Lung microvascular endothelial cell (primary cell): ENCODE results near the gene LST1. TPM values are rescaled to one million over a fixed set of nuclear protein-coding genes. Genes with fewer than 3 reads are reported as not detected.
A peak's percentile ranks its signal among the peaks of the same experiment; 100 is the strongest.

ENCODE experiments used
- DNase-seq, 2 donors: peaks; one replicate each; pipeline versions ENCODE4 v3.0.0 to v3.0.0-alpha.2; 2010; ENCODE audit warnings: low read depth in 2 of 2
- total RNA-seq: library from RNA; depleted of rRNA; stranded (reverse); fragments of >200 nt; gene quantifications from 2 replicates; pipeline ENCODE4 v1.2.1, GENCODE V29; 2014

Gene LST1
- not detected in 2 replicates for total RNA-seq

DNA sequence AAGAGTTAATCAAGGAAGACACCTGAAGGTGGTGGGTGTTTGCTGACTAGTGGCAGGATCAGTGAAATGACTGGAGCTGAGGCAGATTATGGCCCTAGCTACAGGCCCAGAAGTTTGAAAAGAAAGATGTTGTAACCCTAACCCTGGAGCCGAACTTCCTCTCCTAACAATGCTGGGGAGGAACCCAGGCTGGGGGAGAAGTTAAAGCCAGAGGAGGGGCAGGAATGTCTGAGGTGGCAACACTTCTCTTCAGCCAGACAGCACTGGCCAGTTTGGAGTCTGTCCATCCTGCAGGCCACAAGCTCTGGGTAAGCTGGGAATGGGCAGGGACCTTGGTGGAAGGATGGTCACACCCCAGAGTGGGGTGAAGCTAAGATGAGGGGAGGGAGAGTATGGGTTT is at the start of gene LST1:
Gene LST1, plus strand, starts transcription at position 270 of the 400 bp plus-strand sequence. CDS start 1,023 bp downstream, outside the sequence.
- DNase-seq: no peak

DNA sequence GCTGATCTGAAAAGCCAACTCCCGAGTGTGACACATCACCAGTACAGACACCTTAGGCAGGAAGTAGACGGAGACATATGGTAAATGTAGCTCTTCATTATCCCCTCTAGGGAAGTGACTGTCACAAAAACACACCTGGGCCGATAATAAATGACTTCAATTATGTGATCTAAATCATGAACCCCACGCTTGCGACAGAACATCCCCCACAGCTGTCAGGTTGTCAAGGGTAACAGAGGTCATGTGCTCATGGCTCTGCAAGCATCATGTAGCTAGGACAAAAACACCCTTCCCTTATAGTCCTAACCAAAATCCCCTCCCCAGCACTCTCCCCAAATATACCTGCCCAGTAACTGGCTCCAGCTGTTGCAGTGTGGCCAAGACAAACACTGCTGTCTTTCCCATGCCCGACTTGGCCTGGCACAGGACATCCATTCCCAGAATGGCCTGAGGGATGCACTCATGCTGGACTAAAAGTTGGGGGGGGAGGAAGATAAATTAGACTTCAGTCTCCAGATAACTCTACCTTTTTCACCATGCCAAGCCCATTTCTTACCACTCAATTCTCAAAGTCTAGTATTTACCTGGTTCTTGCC is 47.2 kb upstream of the LST1 start:
- no peak for DNase-seq

DNA sequence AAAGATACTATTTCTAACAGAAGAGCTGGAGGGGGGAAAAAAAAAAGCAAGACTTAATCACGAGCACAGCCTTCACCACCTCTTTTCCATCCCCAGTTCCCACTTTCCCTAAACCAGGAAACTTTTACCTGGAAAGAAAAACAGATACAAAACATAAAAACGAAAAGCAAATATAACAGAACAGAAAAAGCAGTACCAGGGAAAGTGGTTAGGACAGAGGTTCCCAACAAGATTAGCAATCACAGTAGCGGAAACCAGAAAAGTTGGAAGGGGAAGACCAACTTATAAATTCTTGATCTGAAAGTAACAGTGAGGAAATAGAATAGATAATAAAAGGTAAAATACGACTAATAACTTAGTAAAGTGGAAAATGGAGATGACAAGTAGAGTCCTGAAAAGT is 45.4 kb upstream of the LST1 start:
- no peak for DNase-seq

DNA sequence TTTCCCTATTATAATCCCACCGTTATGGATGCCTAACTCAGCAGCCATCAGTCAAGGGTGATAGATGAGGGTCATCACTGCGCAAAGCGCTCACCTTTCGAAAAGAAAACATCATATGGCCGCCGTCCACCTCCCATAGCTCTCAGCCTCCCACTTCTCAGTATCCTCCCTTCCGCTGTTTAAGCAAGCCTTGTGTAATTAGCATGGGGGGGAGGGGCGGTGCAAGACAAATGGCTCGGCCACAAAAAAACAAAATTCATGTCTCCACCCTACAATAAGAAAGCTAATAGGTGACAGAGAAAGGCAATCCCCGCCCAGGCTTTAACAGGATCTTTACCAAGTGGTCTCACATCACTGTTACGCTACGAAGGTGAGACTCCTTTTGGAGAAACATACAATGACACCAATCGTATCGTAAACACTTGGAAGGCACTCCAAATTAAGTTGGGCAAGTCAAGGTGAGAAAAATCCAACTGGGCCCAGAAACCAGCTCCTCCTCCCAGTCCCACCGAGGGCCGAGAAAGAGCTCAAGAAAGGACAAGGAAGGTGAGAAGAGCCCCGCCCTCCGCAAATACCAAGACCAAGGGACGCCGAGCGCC is 44.9 kb upstream of the LST1 start:
- DNase-seq: peak; percentile 45 to 73

DNA sequence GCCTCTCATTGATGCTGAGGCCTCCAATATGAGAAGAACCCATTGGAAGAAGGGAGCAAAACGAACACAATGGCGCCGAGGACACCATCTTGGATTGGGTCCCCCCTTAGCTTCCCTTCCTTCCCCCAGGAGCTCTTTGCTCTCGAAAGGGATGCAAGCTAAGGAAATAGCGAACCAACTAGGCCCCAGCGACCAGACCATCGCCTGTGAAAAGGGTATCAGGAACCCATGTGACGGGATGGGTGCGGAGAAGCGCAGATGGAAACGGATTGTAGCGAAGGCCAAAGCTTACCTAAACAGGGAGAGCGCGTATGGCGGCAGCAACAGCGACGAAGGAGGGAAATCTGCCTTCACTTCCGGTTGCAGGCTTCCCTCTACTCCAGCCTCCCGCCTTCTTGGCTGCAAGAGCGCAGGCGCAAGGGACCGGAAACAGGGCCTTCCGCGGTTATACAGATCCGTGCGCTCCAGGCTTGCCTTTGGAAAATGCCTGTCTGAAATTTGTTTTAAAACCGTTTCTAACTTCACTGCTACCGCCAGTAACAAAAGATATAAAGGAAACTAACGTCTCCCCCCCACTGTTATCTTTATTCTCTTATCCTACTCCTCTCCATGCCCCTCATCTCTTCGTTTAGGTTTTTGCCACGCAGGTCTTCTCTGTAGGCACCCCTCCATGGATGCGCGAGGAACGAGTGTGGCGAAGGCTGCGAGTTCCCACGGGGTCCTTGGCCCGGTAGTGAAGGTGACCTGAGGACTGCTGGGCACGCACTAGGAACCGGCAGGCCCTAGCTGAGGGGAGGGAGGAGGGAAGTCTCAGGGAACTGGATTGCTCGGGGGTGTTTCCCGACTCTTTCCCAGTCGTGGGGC is 44.2 kb upstream of the LST1 start, which contains the start of gene DDX39B:
Gene DDX39B, minus strand, starts transcription at position 346 of the 864 bp plus-strand sequence. CDS start 1,471 bp downstream, outside the sequence.
- peak; percentile 97 to 99 for DNase-seq

DNA sequence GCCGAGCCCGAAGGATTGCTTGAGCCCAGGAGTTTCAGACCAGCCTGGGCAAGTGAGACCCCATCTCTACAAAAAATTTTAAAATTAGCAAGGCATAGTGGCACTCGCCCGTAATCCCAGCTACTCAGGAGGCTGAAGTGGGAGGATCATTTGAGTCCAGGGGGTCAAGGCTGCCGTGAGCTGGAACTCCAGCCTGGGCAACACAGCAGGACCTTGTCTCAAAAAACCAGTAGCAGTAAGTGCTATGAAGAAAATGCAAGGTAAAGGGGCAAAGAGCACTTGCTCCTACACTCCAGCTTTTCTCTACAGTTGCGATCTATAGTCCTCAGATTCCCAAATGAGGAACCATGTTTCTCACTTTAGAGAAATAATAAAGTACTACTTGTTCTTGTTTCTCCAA is 42.4 kb upstream of the LST1 start:
- no peak for DNase-seq

DNA sequence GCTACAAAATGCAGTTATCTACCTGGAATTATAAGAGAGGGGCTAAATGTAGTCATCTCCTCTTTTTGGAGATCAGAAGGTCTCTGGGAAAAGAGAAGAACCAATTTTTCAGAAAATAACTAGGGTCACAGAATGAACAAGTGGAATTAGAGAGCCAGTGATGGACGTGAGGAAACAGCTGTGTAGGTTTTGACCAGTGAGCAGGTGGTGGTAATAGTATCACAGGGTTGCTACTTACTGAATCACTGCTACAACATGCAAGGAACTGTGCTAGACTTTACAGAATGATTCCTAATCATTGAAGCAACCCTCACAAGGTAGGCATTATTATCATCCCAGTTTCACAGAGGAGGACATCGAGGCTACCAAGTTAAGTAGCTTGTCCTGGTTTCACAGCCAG is 41.4 kb upstream of the LST1 start:
- DNase-seq: no peak

DNA sequence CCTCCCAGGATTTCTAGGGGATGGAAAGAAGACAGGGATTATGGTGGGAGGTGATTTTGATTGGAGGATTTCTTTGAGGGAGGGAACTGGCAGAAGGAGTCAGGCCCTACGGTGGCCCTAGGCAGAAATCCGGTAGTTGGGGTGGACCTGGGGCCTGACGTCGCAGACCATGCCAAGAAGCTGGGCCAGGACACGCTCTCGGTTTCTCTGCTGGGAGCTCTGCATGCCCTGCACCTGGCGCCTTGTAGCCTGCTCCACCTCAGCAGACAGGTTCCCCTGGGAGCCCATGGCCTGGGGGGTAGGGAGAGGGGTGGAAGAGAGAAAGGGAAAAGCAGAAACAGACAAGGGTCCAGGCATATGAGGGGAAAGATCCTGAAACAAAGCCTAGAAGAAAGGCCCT is 40.8 kb upstream of the LST1 start:
- DNase-seq: no peak

DNA sequence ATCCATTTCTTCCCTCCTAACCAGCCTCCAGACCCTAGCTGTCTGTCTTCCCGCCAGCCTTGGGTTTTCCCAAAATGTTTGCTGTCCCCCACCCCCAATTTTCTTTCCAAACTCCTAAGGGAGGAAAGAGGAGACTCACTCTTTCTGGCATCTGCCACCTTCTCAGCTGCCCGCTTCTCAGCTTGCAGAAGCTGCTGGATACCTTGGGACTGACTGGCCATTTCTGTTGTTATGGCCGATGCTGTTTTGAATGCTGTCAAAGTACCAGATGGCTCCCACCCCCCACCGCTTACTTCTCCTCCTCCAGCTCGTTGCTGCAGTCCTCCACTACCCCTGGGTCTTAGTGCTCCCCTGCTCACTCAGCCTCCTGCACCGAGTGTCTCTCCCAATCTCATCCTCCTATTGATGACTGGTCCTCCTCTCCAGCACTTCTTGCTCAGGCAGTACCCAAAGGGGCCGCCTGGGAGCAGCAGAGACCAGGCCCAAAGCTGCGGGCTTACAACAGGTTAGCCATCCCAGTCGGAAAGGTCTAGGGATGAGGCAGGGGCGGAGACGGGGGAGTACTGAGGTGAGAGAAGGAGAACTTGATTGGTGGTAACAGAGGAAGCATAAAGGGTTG is 39.6 kb upstream of the LST1 start, which contains the start of gene ATP6V1G2:
Gene ATP6V1G2, minus strand, starts transcription at position 270 of the 619 bp plus-strand sequence. Its CDS starts 49 bp downstream, at position 221.
- DNase-seq: peak; percentile 89 to 93

DNA sequence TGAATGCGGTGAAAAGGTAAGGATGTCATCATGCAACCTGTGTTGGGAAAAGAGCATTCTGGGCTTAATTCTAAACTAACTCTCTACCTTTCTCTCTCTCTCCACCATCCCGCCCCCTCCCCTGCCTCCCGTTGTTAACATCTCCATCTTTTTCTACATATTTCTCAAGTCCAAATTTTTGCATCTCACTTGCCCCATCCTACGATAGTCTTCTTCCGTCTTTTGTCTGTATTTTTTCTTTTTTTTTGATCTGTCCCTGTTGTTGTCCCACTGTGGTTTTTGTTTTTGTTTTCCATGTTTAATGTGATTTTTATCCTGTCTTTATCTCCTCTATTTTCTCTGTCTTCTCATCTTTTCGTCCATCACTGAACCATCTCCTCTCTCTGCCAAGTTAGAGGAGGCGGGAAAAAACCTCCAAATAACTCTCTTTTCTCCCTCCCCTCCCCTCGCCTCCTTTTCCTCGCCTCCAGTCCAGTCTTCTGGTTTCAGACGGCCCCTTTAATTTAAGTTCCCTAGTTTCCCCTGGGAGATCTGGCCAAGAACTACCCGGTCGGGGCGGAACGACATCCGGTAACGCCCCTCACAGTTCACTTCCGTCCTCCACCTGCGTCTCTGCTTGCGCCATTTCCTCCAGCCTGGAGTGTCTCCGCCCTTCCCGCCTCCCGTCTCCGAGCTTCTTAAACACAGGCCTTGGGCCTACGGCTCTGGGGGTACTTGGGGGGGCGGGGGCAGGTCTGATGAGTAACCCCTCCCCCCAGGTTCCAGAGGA is 38.9 kb upstream of the LST1 start, which contains the start of gene NFKBIL1:
Gene NFKBIL1, plus strand, starts transcription at position 651 of the 769 bp plus-strand sequence. Its CDS starts 87 bp downstream, at position 738.
- DNase-seq: peak; percentile 76 to 98

DNA sequence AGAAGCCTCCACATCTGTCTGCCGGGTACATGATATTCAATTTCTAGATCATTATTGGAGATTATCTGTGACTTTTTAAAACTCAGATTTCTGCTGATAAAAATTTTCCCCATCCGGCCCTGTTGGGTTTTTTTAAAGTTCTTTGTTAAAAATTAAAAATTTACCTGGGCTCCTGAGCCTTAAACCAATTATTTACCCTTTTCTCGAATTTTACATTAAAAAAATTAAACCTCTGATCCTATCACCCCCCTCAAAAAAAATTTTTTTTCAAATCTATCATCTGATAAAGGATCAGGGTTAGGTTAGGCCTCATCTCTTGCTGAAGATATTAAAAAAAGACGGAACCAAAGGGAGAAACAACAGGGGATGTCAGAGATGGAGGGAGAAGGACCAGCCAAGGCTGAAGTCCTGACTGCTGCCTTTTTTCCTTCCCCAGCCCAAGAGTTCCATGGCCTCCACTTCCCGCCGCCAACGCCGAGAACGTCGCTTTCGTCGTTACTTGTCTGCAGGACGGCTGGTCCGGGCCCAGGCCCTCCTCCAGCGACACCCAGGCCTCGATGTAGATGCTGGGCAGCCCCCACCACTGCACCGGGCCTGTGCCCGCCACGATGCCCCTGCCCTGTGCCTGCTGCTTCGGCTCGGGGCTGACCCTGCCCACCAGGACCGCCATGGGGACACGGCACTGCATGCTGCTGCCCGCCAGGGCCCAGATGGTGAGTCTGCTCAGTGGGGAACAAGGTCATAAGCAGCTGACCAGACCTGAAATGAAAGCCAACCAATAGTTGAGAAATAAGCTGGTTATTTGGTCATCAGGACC is 38.1 kb upstream of the LST1 start:
- no peak for DNase-seq

DNA sequence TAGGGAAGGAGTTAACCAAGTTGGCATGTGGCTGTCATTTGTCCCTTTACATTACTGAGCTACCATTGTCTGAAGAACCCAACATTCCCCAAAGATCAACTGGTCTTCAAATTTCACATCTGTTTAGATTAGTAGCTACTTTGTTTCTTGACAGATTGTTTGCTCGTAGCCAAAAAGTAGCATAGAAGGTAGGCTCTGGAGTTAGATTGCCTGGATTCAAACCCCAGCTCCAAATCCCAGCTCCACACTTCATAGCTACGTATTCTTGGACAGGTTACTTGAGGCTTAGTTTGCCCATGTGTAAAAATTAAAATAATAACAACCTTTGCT is 37.6 kb upstream of the LST1 start:
- DNase-seq: no peak

DNA sequence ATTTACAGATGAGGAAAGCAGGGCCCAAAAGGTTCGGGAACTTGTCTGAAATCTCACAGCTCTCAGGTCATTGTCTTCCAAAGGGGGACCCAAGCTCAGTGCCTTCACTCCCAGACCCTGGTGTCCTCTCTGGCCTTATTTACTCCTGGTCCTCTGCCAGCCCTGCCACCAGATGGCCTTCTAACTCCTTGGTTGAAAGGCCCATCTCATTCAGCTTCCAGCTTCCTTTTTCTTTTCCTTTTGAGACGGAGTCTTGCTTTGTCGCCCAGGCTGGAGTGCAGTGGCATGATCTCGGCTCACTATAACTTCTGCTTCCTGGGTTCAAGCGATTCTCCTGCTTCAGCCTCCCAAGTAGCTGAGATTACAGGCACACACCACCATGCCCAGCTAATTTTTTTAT is 34.7 kb upstream of the LST1 start:
- peak; percentile 79 to 87 for DNase-seq

DNA sequence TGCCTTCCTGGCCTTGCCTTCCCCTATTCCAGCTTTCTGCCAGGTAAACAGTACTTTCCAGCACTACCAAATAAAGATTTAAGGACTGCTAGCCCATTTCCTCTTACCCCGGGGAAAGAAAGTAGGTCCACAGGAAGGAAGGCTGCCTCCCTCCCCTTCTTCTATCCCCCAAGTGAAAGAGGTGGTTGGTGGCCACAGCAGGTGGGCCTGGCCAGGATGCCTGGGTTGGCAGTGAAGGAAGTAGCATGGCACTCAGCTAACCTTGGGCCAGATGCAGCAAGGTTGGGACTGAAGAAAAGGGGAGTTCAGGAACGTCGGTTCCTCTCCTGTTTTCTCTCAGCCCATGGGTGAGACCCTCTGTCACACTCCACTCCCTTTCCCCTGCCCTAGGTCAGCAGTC is 29.8 kb upstream of the LST1 start:
- no peak for DNase-seq

DNA sequence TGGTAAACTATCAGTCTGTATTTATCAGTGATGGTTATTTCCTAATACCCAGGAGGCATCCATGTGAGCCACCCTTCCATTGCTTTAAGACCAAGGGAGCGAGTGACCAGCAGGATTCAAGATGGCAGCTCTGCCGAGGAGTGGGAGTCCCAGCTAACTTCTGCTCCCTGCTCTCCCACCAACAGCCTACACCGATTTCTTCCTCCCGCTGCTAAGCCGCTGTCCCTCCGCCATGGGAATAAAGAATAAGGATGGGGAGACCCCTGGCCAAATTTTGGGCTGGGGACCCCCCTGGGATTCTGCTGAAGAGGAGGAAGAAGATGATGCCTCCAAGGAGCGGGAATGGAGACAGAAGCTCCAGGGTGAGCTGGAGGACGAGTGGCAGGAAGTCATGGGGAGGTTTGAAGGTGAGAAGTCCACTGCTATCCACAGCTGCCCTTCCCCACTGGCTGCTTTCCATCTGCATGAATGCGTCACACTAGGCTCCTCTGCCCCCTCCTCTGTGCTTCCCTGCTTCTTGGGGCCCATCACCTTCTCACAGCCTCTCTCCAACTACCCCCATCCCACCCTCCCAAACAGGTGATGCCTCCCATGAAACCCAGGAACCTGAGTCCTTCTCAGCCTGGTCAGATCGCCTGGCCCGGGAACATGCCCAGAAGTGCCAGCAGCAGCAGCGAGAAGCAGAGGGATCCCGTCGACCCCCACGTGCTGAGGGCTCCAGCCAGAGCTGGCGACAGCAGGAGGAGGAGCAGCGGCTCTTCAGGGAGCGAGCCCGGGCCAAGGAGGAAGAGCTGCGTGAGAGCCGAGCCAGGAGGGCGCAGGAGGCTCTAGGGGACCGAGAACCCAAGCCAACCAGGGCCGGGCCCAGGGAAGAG is 28.4 kb upstream of the LST1 start:
- peak in 1 of 2 donors; percentile 64 for DNase-seq

DNA sequence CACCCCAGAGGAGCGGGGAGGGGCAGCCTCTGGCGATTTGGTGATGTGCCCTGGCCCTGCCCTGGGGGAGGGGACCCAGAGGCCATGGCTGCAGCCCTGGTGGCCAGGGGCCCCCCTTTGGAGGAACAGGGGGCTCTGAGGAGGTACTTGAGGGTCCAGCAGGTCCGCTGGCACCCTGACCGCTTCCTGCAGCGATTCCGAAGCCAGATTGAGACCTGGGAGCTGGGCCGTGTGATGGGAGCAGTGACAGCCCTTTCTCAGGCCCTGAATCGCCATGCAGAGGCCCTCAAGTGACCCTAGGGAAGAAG is 27.8 kb upstream of the LST1 start:
- no peak for DNase-seq

DNA sequence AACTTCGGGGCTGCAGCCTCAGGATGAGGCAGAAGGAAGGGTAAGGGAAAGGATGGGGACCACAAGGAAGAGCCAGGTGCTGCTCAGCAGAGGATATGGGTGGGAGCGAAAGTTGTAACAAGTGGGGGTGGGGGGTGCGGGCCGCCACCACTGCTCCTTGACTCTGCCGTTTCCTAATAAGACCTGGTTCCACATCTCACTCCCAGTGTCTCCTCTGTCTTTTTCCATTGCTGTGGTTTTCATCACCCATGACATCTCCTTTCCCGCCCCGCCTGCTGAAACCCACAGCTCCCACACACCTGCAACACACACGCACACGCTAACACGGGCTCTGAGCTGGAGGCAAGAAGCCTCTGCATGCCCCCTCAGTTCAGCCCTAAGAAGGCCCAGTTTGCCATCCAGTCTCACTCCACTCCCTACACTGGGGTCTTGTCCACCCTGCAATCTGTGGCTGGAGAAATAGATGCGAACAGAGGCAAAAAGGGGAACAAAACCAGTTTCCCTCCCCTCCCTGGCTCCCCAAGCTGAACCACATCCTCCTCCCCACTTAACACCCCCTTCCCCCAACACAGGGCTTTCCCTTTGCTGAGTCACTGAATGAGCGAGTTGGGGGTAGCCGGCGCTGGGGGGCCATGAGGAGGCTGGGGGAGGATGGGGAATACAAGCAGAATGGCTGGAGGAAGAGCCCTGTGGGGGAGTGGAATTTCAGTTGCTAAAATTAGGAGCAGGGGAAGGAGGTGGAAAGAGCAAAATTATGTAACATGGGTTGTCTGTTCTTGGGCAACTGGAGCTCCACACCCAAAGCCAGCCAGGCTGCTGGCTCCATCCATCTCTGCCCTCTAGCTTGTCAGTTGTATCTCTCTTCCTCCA is 27.2 kb upstream of the LST1 start:
- peak; percentile 40 to 60 for DNase-seq

DNA sequence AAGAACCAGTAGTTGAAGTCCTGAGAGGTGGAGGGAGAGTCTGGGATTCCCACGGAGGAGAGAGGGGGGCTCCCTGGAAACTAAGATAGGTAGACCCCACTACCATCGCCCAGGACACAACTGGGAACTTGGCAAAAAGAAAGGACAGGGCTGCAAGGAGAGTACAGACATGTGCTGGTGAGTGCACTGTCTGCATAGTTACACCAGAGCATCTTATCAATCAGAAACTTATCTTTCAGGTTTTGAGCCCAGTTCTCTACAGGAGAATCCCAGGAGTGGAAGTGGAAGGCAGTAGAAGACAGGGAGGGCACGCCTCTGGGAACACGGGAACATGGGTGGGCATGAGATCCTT is 26.5 kb upstream of the LST1 start:
- no peak for DNase-seq
